ENCODE measurements around the gene SCRG1.

The SCRG1 gene

GRCh38 chr4:173362666-173363065 lies 36.2 kb downstream of the SCRG1 start:
- no peak for DNase-seq (ENCODE audit: low spot score)

- DNase-seq (ENCODE audit: low spot score): no peak
These were observed 38.2 kb downstream of the SCRG1 start for GRCh38 chr4:173360587-173361221.

- no peak for DNase-seq (ENCODE audit: low spot score)
These were observed 41.0 kb downstream of the SCRG1 start for GRCh38 chr4:173357939-173358338.

GRCh38 chr4:173347467-173347866 lies 51.4 kb downstream of the SCRG1 start:
- no peak for DNase-seq (ENCODE audit: low spot score)

- no peak for DNase-seq (ENCODE audit: low spot score)
These were observed 52.8 kb downstream of the SCRG1 start for GRCh38 chr4:173346074-173346473.

GRCh38 chr4:173345648-173346047 lies 53.3 kb downstream of the SCRG1 start:
- DNase-seq (ENCODE audit: low spot score): no peak

GRCh38 chr4:173343832-173344397 lies 55.0 kb downstream of the SCRG1 start:
- DNase-seq (ENCODE audit: low spot score): no peak

- DNase-seq (ENCODE audit: low spot score): no peak
These were observed 61.5 kb downstream of the SCRG1 start for GRCh38 chr4:173337463-173337862.

- DNase-seq (ENCODE audit: low spot score): peak; percentile 93
These were observed 63.8 kb downstream of the SCRG1 start for GRCh38 chr4:173334891-173335752.

Small RNAs within 50 kb of the gene (small RNA-seq; reads per million reads assigned to genes)
- gene RNU6-1096P: 0 reads per million in 2 experiments

Data from SK-N-DZ (cell line).